Inflammatory macrophage treated with lipopolysaccharide for 4 hours (primary cell): ENCODE data around the gene CSF1.
"Not testable (repeated sequence)": the region's sequence is repeated elsewhere in the genome, so short reads cannot be mapped to it uniquely, and the experiment has no call there.

Experiments
- DNase-seq: peaks from one replicate; pipeline ENCODE4 v3.0.0-alpha.2; 2020

The CSF1 gene

GRCh38 chr1:109942434-109942833 lies 31.8 kb downstream of the CSF1 start:
- no peak for DNase-seq

- DNase-seq, result no peak
These were observed 33.9 kb downstream of the CSF1 start for GRCh38 chr1:109944541-109944940.

DNA sequence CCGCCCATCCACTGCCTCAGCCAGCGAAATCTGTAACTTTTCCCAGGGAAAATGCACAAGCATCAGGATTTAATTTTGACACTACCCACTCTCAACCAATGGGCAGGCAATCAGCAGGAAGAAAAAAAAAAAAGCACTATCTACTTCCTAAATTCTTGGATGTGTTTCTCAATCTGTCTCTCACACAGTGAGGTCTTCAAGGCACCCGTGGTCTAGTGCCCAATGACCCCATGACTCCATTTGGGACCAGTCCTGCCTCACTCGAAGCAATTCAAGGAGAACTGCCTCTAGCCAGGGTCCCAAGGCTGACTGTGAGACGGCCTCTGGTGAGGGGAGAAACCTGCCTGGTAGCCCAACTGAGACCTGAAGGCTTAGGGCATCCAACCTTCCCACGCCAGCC lies 35.9 kb downstream of the CSF1 start:
- peak; percentile 61 for DNase-seq

- DNase-seq, result peak; percentile 35
These were observed 37.1 kb downstream of the CSF1 start for GRCh38 chr1:109947582-109948284.

GRCh38 chr1:109948285-109948630 lies 37.6 kb downstream of the CSF1 start:
- no peak for DNase-seq

DNA sequence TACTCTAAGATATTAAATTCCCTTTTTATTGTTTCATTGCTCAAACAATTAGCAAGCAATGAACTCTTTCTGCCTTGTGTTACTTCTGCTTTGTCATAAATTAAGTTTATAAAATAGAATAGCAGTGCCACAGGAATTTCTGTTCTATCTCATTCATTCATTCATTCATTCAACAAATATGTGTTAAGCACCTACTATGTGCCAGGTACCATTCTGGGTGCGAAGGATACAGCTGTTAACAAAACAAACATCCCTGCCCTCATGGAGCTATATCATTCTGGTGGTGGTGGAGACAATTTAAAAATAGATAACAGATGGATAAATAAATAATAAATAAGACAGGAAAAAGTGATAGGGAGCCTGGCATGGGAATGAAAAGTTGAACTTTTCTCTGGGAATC lies 39.4 kb downstream of the CSF1 start:
- DNase-seq, result no peak

GRCh38 chr1:109950509-109950908 lies 39.9 kb downstream of the CSF1 start:
- no peak for DNase-seq

DNA sequence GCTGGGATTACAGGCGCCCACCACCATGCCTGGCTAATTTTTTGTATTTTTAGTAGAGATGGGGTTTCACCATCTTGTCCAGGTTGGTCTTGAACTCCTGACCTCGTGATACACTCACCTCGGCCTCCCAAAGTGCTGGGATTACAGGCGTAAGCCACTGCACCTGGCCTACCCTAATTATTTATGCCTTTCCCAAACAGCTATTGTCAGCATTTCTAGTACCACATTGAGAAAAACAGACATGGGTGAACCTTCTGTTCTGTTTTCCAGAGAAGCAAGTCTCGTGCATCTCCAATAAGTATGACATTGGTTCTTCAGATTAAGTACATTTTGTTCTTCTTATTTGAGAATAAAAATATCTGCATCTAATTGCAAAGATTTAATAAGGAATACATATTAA lies 40.9 kb downstream of the CSF1 start:
- DNase-seq, result not testable (repeated sequence)

DNA sequence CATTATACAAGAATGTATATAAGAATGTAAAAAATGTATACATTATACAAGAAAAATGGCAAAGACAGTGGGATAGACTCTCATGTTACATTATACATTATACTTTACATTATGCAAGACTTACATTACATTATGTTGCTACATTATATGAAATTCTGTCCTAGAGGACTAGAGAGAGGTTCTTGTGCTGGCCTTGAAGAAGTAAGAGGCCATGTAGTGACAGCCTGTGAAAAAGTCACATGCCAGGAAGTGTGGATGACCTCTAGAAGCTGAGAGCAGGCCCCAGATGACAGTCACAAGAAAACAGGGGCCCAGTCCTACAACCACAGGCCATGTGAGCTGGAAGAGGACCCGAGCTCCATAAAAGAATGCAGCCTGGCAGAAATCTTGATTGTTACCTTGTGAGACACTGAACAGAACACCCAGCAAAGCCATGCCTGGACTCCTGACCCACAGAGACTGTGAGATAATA lies 43.4 kb downstream of the CSF1 start:
- peak; percentile 40 for DNase-seq

GRCh38 chr1:109959632-109959973 lies 49.0 kb downstream of the CSF1 start:
- no peak for DNase-seq

DNA sequence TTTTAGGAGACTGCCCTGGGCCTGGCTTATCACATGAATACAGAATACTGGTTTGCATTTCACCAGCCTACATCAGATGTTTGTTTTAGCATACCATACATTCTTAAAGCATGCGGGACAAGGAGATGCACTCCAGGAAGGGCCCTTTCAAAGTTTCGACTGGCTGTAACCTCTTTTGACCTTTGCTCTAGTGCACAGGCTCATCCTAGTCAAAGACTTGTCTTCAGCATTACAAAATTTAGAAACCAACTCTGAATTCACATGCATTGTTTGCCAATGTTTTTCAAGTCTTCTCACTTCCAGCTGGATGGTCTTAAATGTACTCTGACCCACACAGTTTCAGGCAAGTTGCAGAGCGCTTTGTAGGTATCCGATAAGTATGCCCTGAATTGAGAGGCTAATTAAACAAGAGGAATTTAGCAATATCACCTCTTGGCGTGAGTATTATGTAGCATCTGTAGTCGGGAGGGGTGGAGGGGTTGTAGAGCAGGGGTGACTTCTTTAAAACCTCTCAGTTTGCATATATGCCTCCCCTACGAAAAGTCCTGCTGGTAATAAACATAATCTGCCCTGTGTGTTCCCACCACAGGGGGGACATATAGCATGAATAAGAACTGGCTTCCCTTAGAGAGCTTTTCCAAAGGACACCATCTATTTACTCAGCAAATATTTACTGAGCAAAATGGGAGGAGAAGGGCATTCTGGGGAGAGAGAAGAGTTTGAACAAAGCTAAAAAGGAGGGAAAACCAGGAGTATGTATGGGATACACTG lies 49.5 kb downstream of the CSF1 start:
- no peak for DNase-seq

- DNase-seq, result no peak
These were observed 50.1 kb downstream of the CSF1 start for GRCh38 chr1:109960745-109961094.

DNA sequence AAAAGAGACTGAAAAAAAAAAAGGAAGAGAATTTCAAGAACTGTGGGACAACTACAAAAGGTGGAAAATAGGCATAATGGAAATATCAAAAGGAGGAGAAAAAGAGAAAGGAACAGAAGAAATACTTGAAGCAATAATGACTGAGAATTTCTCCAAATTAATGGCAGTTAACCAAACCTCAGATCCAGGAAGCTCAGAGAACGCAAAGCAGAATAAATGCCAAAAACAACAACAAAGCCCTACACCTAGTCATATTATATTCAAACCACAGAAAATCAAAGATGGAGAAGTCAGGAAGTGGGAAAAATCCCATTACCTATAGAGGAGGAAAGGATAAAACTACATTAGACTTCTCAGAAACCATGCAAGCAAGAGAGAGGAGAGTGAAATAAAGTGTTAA lies 53.2 kb downstream of the CSF1 start:
- no peak for DNase-seq

DNA sequence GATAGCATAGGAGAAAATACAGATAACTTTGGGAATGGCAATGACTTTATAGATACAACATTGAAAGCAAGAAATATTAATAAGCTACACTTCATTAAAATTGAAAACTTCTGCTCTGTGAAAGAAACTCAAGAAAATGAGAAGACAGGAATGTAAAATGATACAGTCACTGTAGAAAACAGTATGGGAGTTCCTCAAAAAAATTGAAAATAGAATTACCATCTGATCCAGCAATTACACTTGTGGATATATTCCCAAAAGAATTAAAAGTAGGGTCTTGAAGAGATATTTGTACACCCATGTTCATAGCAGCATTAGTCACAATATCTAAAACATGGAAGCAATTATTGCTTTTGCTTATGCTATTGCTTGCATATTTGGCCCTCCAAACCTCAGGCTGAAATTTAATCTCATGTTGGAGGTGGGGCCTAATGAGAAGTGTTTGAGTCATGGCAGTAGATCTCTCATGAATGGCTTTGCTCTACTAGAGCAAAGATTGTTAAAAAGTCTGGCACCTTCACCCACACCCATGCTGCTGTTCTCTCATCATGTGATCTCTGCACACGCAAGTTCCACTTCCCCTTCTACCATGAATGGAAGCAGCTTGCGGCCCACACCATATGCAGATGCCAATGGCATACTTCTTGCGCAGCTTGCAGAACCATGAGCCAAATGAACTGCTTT lies 58.6 kb downstream of the CSF1 start:
- DNase-seq, result peak; percentile 6

DNA sequence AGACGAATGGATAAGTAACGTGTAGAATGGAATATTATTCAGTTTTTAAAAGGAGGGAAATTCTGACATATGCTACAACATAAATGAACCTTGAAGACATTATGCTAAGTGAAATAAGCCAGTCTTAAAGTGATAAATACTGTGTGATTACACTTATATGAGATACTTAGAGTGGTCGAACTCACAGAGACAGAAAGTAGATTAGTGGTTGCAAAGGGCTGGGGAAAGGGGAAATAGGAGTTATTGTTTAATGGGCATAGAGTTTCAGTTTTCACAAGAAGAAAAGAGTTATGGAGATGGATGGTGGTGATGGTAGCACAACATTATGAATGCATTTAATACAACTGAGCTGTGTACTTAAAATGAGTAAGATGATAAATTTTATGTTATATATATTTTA lies 59.3 kb downstream of the CSF1 start:
- DNase-seq, result no peak

- no peak for DNase-seq
These were observed 60.9 kb downstream of the CSF1 start for GRCh38 chr1:109971559-109971958.

DNA sequence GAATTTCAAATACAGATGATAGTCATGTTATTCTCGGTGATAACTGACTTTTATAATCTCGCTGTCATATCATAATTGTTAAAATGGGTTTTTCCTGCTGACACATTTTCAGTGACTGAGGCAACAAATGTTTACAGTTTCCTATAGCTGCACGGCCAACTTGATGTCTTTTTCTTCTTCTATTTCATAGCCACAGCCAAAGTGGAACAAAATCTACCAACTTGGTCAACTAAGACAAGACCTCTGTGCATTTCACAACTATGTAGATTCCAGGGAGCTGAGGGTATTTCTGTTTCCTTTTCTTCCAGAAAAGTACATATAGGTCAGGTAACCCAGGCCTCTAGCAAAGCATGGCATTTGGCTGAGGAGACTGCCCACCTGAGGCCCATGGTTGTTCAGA lies 63.5 kb downstream of the CSF1 start:
- DNase-seq, result peak; percentile 63

- no peak for DNase-seq
These were observed 65.1 kb downstream of the CSF1 start for GRCh38 chr1:109975718-109976117.

DNA sequence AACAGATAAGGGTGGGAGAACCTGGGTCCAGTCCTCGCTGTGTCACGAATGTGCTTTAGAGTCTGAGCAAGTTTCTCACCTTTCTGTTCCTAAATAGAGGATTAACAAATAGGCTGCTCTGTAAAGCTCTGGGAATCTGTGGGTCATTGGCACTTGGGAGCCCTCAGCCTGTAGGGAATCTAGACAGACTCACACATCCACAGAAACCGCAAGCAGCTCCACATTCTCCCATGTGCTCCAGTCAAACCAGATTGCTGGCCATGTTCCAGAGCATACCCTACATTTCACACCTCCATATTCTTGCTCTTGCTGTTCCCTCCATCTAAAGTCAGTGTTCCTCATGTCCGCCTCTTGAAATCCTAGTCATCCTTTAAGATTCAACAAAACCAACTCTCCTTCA lies 66.1 kb downstream of the CSF1 start:
- DNase-seq, result no peak

GRCh38 chr1:109977225-109977624 lies 66.6 kb downstream of the CSF1 start:
- DNase-seq, result no peak

DNA sequence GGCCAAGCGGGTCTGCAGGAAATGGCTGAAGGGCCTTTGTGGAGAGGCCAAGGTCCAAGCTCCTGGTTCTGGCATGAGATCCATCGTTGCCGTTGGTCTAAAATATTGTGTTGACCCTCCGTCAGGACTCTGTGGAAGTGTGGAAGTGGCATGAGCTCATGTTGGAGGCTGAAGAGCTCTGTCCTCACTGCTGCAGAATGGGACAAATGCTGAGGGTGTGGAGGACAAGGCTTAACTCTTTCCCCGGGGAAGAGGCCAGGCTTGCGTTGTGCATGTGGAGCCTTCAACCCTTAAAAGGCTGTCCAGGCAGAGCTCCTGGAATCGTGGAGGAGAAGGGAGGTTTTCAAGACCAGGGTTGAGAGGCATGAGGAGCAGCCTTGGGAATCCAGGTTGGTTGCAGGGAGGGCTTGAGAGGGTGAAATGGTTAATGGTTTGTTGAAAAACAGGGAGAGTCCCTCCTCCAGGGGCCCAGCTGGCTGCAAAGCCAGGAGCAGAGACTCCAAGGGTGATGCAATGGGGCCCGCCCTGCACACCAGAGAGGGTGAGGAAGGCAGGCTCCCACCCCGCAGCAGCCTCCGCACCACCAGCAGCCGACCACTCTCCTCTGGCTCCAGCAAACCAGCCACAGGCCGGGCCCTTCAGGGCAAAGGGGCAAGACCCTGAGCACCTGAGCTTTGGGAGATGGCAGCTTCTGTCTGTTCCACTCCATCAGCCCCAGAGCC lies 67.2 kb downstream of the CSF1 start:
- no peak for DNase-seq

GRCh38 chr1:109978761-109979488 lies 68.3 kb downstream of the CSF1 start:
- no peak for DNase-seq
